Stimulated activated CD4-positive, alpha-beta T cell treated with anti-CD3 and anti-CD28 coated beads, Interleukin-12 subunit alpha, Interleukin-12 subunit beta, amount 100 ng/mL, for 48 hours (primary cell): ENCODE results near the gene SLC25A22.
A peak's percentile ranks its signal among the peaks of the same experiment; 100 is the strongest.

Source experiments
- DNase-seq, 3 donors: peaks; one replicate each; pipeline ENCODE4 v3.0.0-alpha.2; 2020; ENCODE audit warnings: low read depth in 2 of 3, low spot score in 1 of 3

Gene SLC25A22

GRCh38 chr11:798093-798713 lies at the start of gene SLC25A22:
SLC25A22 (minus strand) TSS chr11:798281; CDS start chr11:795006, 3,275 bp downstream.
- peak; percentile 65 to 84 (median 82) for DNase-seq

- no peak for DNase-seq
These were observed 49.8 kb upstream of the SLC25A22 start for GRCh38 chr11:847876-848275.

GRCh38 chr11:846496-847098 lies 48.5 kb upstream of the SLC25A22 start:
- DNase-seq: no peak

- DNase-seq: no peak
These were observed 47.9 kb upstream of the SLC25A22 start for GRCh38 chr11:845872-846495.

- no peak for DNase-seq
These were observed 46.9 kb upstream of the SLC25A22 start for GRCh38 chr11:844693-845644.

- no peak for DNase-seq
These were observed 46.0 kb upstream of the SLC25A22 start for GRCh38 chr11:843818-844692.

GRCh38 chr11:843086-843734 lies 45.1 kb upstream of the SLC25A22 start:
- no peak for DNase-seq

GRCh38 chr11:842370-843002 lies 44.4 kb upstream of the SLC25A22 start, which contains the start of the genes POLR2L and TSPAN4:
POLR2L (minus strand) TSS chr11:842529; CDS start chr11:842508, 21 bp downstream.
TSPAN4 (plus strand) TSS chr11:842852; CDS start chr11:850305, 7,453 bp downstream.
- DNase-seq: peak; percentile 77 to 87 (median 81)

GRCh38 chr11:841981-842369 lies 43.9 kb upstream of the SLC25A22 start:
- DNase-seq: no peak

- no peak for DNase-seq
These were observed 42.0 kb upstream of the SLC25A22 start for GRCh38 chr11:839875-840617.

- DNase-seq: no peak
These were observed 41.2 kb upstream of the SLC25A22 start for GRCh38 chr11:839280-839623.

- no peak for DNase-seq
These were observed 40.6 kb upstream of the SLC25A22 start for GRCh38 chr11:838441-839279.

GRCh38 chr11:837990-838307 lies 39.9 kb upstream of the SLC25A22 start:
- DNase-seq: no peak

GRCh38 chr11:837189-837989 lies 39.3 kb upstream of the SLC25A22 start:
- no peak for DNase-seq

- no peak for DNase-seq
These were observed 38.6 kb upstream of the SLC25A22 start for GRCh38 chr11:836700-837099.

- DNase-seq: no peak
These were observed 38.2 kb upstream of the SLC25A22 start for GRCh38 chr11:836274-836673.
